HAP-1 (cell line): Measurements from ENCODE around the gene EFCAB8.

Experiments
- DNase-seq, 2 experiments: peaks; one replicate each; pipeline ENCODE4 v3.0.0-alpha.2; 2016 to 2020; ENCODE audit warnings: low spot score in 2 of 2
- H3K27me3 ChIP-seq: fragments of 250-450 bp; sonication (Bioruptor Pico); 2 replicates; pipeline ENCODE4 v1.5.1; 2020; ENCODE audit warnings: low read depth, mild to moderate bottlenecking, moderate library complexity
- H3K36me3 ChIP-seq: fragments of 250-450 bp; sonication (Bioruptor Pico); replicated peaks from 2 replicates; pipeline ENCODE4 v1.5.1; 2020; ENCODE audit warnings: mild to moderate bottlenecking
- H3K4me1 ChIP-seq: fragments of 250-450 bp; sonication (Bioruptor Pico); 2 replicates; pipeline ENCODE4 v1.5.1; 2020; ENCODE audit warnings: mild to moderate bottlenecking
- H3K4me3 ChIP-seq: fragments of 250-450 bp; sonication (Bioruptor Pico); 2 replicates; pipeline ENCODE4 v1.5.1; 2020; ENCODE audit warnings: mild to moderate bottlenecking, moderate library complexity
- H3K9me3 ChIP-seq: fragments of 250-450 bp; sonication (Bioruptor Pico); 2 replicates; pipeline ENCODE4 v1.5.1; 2020; ENCODE audit warnings: mild to moderate bottlenecking, moderate library complexity
- in situ Hi-C: fragments of 300-500 bp; cut with MboI; formaldehyde crosslinking; loops from 3 replicates; pipeline ENCODE4 v1.14.3; 2020; ENCODE audit warnings: low sequenced_read_pairs, inconsistent platforms, mixed read lengths

EFCAB8 gene

GRCh38 chr20:32830437-32830836 is 28.3 kb upstream of the EFCAB8 start:
- Histone ChIP-seq H3K36me3 (peaks cover 60% of the 10 kb centered on the region), H3K4me3 (no peak overlapping the region), H3K27me3 (no peaks in the 10 kb centered on the region), H3K9me3 (no peaks in the 10 kb centered on the region), H3K4me1 (no peaks in the 10 kb centered on the region)
- in situ Hi-C loops: no loop called here
- no peak for DNase-seq

GRCh38 chr20:32831982-32832381 is 26.7 kb upstream of the EFCAB8 start:
- Histone ChIP-seq H3K4me3 (no peak overlapping the region), H3K27me3 (no peaks in the 10 kb centered on the region), H3K36me3 (peaks cover 64% of the 10 kb centered on the region), H3K4me1 (no peaks in the 10 kb centered on the region), H3K9me3 (no peaks in the 10 kb centered on the region)
- in situ Hi-C loops: no loop called here
- no peak for DNase-seq

- no peaks in the 10 kb centered on the region for H3K4me1 ChIP-seq
- in situ Hi-C loops: no loop called here
- no peak overlapping the region for H3K4me3 ChIP-seq
- H3K9me3 ChIP-seq: no peaks in the 10 kb centered on the region
- H3K27me3 ChIP-seq: no peaks in the 10 kb centered on the region
- DNase-seq: no peak
- peaks cover 64% of the 10 kb centered on the region for H3K36me3 ChIP-seq
Measured at GRCh38 chr20:32832664-32833063, 26.1 kb upstream of the EFCAB8 start.

GRCh38 chr20:32834972-32835371 is 23.8 kb upstream of the EFCAB8 start:
- DNase-seq: no peak
- no peaks in the 10 kb centered on the region for H3K27me3 ChIP-seq
- in situ Hi-C loops: no loop called here
- H3K4me1 ChIP-seq: no peaks in the 10 kb centered on the region
- no peak overlapping the region for H3K4me3 ChIP-seq
- H3K9me3 ChIP-seq: no peaks in the 10 kb centered on the region
- peaks cover 72% of the 10 kb centered on the region for H3K36me3 ChIP-seq

- DNase-seq: no peak
- Histone ChIP-seq H3K4me1 (no peaks in the 10 kb centered on the region), H3K4me3 (no peak overlapping the region), H3K36me3 (peaks cover 84% of the 10 kb centered on the region), H3K27me3 (no peaks in the 10 kb centered on the region), H3K9me3 (no peaks in the 10 kb centered on the region)
- in situ Hi-C loops: no loop called here
Measured at GRCh38 chr20:32837157-32837556, 21.6 kb upstream of the EFCAB8 start.

- in situ Hi-C loops: no loop called here
- H3K27me3 ChIP-seq: no peaks in the 10 kb centered on the region
- H3K36me3 ChIP-seq: peaks cover 90% of the 10 kb centered on the region
- no peak for DNase-seq
- H3K9me3 ChIP-seq: no peaks in the 10 kb centered on the region
- no peak overlapping the region for H3K4me3 ChIP-seq
- no peaks in the 10 kb centered on the region for H3K4me1 ChIP-seq
Measured at GRCh38 chr20:32839227-32839981, 19.3 kb upstream of the EFCAB8 start.

- H3K36me3 ChIP-seq: peaks cover 89% of the 10 kb centered on the region
- DNase-seq: peak in 1 of 2 experiments; percentile 24
- H3K27me3 ChIP-seq: no peaks in the 10 kb centered on the region
- no peaks in the 10 kb centered on the region for H3K9me3 ChIP-seq
- no peak overlapping the region for H3K4me3 ChIP-seq
- in situ Hi-C loops: no loop called here
- H3K4me1 ChIP-seq: no peaks in the 10 kb centered on the region
Measured at GRCh38 chr20:32839982-32840285, 18.8 kb upstream of the EFCAB8 start.

GRCh38 chr20:32841174-32841573 is 17.5 kb upstream of the EFCAB8 start:
- H3K36me3 ChIP-seq: peaks cover 92% of the 10 kb centered on the region
- H3K27me3 ChIP-seq: no peaks in the 10 kb centered on the region
- in situ Hi-C loops: no loop called here
- no peaks in the 10 kb centered on the region for H3K4me1 ChIP-seq
- DNase-seq: no peak
- no peak overlapping the region for H3K4me3 ChIP-seq
- H3K9me3 ChIP-seq: no peaks in the 10 kb centered on the region

- H3K9me3 ChIP-seq: no peaks in the 10 kb centered on the region
- H3K4me1 ChIP-seq: no peaks in the 10 kb centered on the region
- peaks cover 92% of the 10 kb centered on the region for H3K36me3 ChIP-seq
- DNase-seq: no peak
- H3K4me3 ChIP-seq: no peak overlapping the region
- no peaks in the 10 kb centered on the region for H3K27me3 ChIP-seq
- in situ Hi-C loops: no loop called here
Measured at GRCh38 chr20:32841632-32842031, 17.1 kb upstream of the EFCAB8 start.

GRCh38 chr20:32842688-32843524 is 15.8 kb upstream of the EFCAB8 start:
- Histone ChIP-seq H3K9me3 (no peaks in the 10 kb centered on the region), H3K4me1 (no peaks in the 10 kb centered on the region), H3K4me3 (no peak overlapping the region), H3K36me3 (peaks cover 92% of the 10 kb centered on the region), H3K27me3 (no peaks in the 10 kb centered on the region)
- in situ Hi-C loops: no loop called here
- DNase-seq: no peak

- in situ Hi-C loops: no loop called here
- H3K4me3 ChIP-seq: no peak overlapping the region
- H3K9me3 ChIP-seq: no peaks in the 10 kb centered on the region
- no peaks in the 10 kb centered on the region for H3K4me1 ChIP-seq
- no peaks in the 10 kb centered on the region for H3K27me3 ChIP-seq
- DNase-seq: no peak
- peaks cover 80% of the 10 kb centered on the region for H3K36me3 ChIP-seq
Measured at GRCh38 chr20:32845786-32846185, 12.9 kb upstream of the EFCAB8 start.

- in situ Hi-C loops: no loop called here
- Histone ChIP-seq H3K27me3 (no peaks in the 10 kb centered on the region), H3K36me3 (peaks cover 81% of the 10 kb centered on the region), H3K9me3 (no peaks in the 10 kb centered on the region), H3K4me3 (no peak overlapping the region), H3K4me1 (peaks cover 5% of the 10 kb centered on the region; the same call in 1 of the 2 replicates)
- no peak for DNase-seq
Measured at GRCh38 chr20:32846852-32847251, 11.9 kb upstream of the EFCAB8 start.

- H3K4me1 ChIP-seq: peaks cover 11% of the 10 kb centered on the region; the same call in 1 of the 2 replicates
- no peak overlapping the region for H3K4me3 ChIP-seq
- no peaks in the 10 kb centered on the region for H3K9me3 ChIP-seq
- peaks cover 76% of the 10 kb centered on the region for H3K36me3 ChIP-seq
- in situ Hi-C loops: no loop called here
- DNase-seq: no peak
- no peaks in the 10 kb centered on the region for H3K27me3 ChIP-seq
Measured at GRCh38 chr20:32847964-32848363, 10.8 kb upstream of the EFCAB8 start.

GRCh38 chr20:32848846-32849245 is 9.9 kb upstream of the EFCAB8 start:
- no peaks in the 10 kb centered on the region for H3K9me3 ChIP-seq
- in situ Hi-C loops: no loop called here
- DNase-seq: no peak
- H3K4me3 ChIP-seq: no peak overlapping the region
- peaks cover 68% of the 10 kb centered on the region for H3K36me3 ChIP-seq
- H3K27me3 ChIP-seq: no peaks in the 10 kb centered on the region
- H3K4me1 ChIP-seq: peaks cover 11% of the 10 kb centered on the region; the same call in 1 of the 2 replicates
